ENCODE measurements around the gene KRTAP4-8. TPM values are rescaled to one million over a fixed set of nuclear protein-coding genes. Genes with fewer than 3 reads are reported as not detected.
"Not testable (repeated sequence)": the region's sequence is repeated elsewhere in the genome, so short reads cannot be mapped to it uniquely, and the experiment has no call there.

The KRTAP4-8 gene
- total RNA-seq, 1 experiment from 2014 or later: not detected

DNA sequence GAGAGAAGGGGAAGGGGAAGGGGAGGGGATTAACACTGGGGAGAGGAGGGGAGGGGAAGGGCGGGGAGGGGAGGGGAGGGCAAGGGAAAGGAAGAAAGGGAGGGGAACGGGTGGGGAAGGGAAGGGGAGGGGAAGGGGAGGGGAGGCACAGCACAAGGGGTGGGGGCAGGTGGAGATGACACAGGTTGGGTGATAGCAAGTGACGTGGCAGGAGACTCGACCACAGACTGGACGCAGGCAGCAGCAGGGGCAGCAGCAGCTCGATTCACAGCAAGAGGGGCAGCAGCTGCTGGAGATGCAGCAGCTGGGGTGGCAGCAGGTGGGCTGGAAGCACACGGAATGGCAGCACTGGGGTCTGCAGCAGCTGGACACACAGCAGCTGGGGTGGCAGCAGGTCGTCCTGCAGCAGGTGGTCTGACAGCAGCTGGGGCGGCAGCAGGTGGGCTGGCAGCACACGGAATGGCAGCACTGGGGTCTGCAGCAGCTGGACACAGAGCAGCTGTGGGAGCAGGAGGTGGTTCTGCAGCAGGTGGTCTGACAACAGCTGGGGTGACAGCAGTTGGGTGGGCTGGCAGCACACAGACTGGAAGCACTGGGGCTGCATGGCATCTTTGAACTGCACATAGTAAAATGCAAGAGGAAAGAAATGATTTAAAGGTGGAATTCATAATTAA, 3.8 kb upstream of the KRTAP4-8 start, which contains the start of gene KRTAP4-16:
Gene KRTAP4-16 (minus strand): TSS at position 624 of the 674 bp plus-strand sequence. CDS start 0 bp downstream, at position 624.
- no peaks in the 10 kb centered on the region for H3K4me1 ChIP-seq (ENCODE audit: low read length)
- H3K9ac ChIP-seq (ENCODE audit: low read length): no peak within 1 kb of the TSS
- no peak within 1 kb of the TSS for H3K4me2 ChIP-seq (ENCODE audit: low read depth, low read length, poor library complexity, severe bottlenecking)
- no peaks in the 10 kb centered on the region for H4K20me1 ChIP-seq (ENCODE audit: insufficient read depth, low read depth, low read length)
- no peaks in the 10 kb centered on the region for H3K79me2 ChIP-seq (ENCODE audit: low read length)
- no peak within 1 kb of the TSS for H2AFZ ChIP-seq (ENCODE audit: low read length)
- H3K27me3 ChIP-seq (ENCODE audit: low read length): no peaks in the 10 kb centered on the region
- no peak within 1 kb of the TSS for H3K4me3 ChIP-seq (ENCODE audit: low read length)
- H3K9me3 ChIP-seq (ENCODE audit: low read length): no peaks in the 10 kb centered on the region
- no peak within 1 kb of the TSS for H3K27ac ChIP-seq (ENCODE audit: low read length)
- H3K9me2 ChIP-seq (replicated peaks; ENCODE audit: insufficient read depth, low read length): no peaks in the 10 kb centered on the region
- DNase-seq: no peak
- H3K36me3 ChIP-seq (ENCODE audit: insufficient read depth, low read length): no peaks in the 10 kb centered on the region

DNA sequence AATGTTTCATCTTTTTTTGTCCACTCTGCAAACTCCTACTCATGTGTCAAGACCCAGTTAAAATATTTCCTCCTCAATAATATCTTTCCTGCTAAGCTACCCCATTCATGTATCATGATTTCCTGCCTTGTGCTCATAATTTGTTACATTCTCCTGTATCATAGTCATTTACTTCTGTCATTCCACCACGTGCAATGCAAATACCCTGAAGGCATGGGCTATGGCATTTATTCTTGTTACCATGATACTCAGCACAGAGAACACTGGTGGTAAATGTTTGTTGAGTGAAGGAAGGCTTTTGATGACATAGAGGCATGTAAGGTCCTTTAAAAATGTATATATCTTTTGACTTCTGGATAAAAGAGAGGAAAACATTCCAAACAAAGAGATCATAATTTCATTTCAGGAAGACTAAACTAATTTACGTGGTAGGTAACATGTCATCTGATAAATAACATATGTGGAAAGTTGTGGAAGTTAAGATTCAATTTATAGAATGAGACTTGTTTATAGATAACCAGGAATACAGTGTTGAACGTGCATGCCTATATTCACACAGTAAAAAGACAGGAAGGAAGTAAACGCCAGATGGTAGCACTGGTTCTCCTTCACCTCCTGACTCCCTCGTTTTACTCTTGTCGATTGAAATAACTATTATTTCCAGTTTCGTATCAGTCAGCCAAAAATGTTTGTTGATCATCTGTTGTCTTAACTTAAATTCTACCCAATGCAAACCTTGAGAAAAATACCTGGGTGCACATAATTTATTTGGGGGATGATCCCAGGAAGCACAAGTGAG, 1.9 kb upstream of the KRTAP4-8 start:
- DNase-seq; H3K4me1 ChIP-seq (ENCODE audit: low read length); H3K9ac ChIP-seq (ENCODE audit: low read length); H3K27ac ChIP-seq (ENCODE audit: low read length); H3K9me3 ChIP-seq (ENCODE audit: low read length); H3K79me2 ChIP-seq (ENCODE audit: low read length); H4K20me1 ChIP-seq (ENCODE audit: insufficient read depth, low read depth, low read length); H3K9me2 ChIP-seq (replicated peaks; ENCODE audit: insufficient read depth, low read length); H2AFZ ChIP-seq (ENCODE audit: low read length); H3K4me2 ChIP-seq (ENCODE audit: low read depth, low read length, poor library complexity, severe bottlenecking); H3K4me3 ChIP-seq (ENCODE audit: low read length); H3K27me3 ChIP-seq (ENCODE audit: low read length); H3K36me3 ChIP-seq (ENCODE audit: insufficient read depth, low read length): not testable (repeated sequence)

DNA sequence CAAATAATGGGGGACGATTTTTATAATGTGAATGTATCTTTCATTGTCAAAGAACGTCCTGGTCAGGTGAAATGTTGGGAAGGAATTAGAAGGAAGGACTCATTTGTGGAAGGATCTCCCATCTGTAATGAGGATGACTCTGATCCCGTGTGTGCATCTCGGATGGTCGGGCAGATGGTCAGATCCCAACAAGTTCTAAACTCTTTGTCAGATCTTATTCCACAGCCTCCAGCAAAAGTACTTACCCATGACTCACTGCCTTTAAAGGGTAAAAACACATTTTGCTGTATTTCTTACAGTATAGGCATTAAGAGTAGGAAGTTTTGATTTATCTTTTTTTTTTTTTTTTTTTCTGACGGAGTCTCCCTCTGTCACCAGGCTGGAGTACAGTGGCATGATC, 539 bp upstream of the KRTAP4-8 start:
- DNase-seq: no peak
- Histone ChIP-seq H3K4me2 (ENCODE audit: low read depth, low read length, poor library complexity, severe bottlenecking) (no peak overlapping the region), H3K9me2 (replicated peaks; ENCODE audit: insufficient read depth, low read length) (no peaks in the 10 kb centered on the region), H2AFZ (ENCODE audit: low read length) (no peak overlapping the region), H3K36me3 (ENCODE audit: insufficient read depth, low read length) (no peaks in the 10 kb centered on the region), H3K27ac (ENCODE audit: low read length) (no peak overlapping the region), H3K27me3 (ENCODE audit: low read length) (no peaks in the 10 kb centered on the region), H3K9ac (ENCODE audit: low read length) (no peak overlapping the region), H3K9me3 (ENCODE audit: low read length) (no peaks in the 10 kb centered on the region), H3K4me1 (ENCODE audit: low read length) (no peaks in the 10 kb centered on the region), H4K20me1 (ENCODE audit: insufficient read depth, low read depth, low read length) (no peaks in the 10 kb centered on the region), H3K79me2 (ENCODE audit: low read length) (no peaks in the 10 kb centered on the region), H3K4me3 (ENCODE audit: low read length) (no peak overlapping the region)

DNA sequence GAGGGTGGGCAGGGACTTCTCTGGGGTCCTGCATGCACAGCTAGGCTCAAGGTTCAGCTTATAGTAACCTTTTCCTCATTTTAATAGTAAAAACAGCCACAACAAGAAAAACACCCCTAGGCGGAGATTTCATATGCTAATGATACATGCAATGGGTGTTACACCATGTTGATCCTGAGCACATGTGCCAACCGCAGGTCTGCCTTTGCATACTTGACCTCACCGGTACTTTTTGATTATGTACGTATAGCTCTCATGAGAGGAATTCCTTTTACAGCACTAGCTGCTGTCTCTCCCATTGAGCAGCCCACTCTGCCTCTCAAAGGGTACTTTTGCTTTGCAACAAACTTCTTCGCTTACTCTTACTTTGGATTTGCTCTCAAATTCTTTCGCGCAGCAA, 1.9 kb downstream of the KRTAP4-8 start:
- Histone ChIP-seq H3K79me2 (ENCODE audit: low read length) (no peaks in the 10 kb centered on the region), H3K4me1 (ENCODE audit: low read length) (no peaks in the 10 kb centered on the region), H3K27ac (ENCODE audit: low read length) (no peak overlapping the region), H3K9me2 (replicated peaks; ENCODE audit: insufficient read depth, low read length) (no peaks in the 10 kb centered on the region), H4K20me1 (ENCODE audit: insufficient read depth, low read depth, low read length) (no peaks in the 10 kb centered on the region), H3K27me3 (ENCODE audit: low read length) (no peaks in the 10 kb centered on the region), H2AFZ (ENCODE audit: low read length) (no peak overlapping the region), H3K4me2 (ENCODE audit: low read depth, low read length, poor library complexity, severe bottlenecking) (no peak overlapping the region), H3K36me3 (ENCODE audit: insufficient read depth, low read length) (no peaks in the 10 kb centered on the region), H3K4me3 (ENCODE audit: low read length) (no peak overlapping the region), H3K9me3 (ENCODE audit: low read length) (no peaks in the 10 kb centered on the region), H3K9ac (ENCODE audit: low read length) (no peak overlapping the region)
- no peak for DNase-seq

DNA sequence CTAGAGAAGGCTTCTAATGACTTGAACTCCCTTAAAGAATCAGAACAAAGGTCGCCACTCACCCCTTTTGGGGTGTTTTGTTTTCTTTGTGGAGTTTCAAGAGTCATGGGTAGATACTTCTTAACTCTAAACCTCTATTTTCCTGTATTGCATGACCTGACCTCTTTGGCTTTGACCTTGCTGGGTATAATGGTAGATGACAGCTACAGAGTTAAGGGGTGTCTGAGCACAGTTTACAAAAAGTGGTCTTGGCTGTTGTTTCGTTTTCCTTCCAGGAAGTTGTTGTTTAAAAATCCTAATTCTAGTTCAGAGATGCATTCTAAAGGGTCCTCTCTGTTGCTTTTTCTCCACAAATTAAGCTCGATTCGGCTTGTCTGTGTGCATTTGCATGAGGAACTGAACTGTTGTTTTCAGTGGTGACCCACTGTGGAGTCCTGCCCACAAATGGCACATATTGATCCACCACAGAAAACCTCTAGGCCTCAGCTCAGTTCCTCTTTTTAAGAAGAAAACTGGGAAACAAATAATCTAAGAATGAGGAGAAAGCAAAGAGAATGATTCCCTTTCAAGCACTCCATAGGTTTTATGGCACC, 9.1 kb downstream of the KRTAP4-8 start:
- H3K4me2 ChIP-seq (ENCODE audit: low read depth, low read length, poor library complexity, severe bottlenecking); H3K4me1 ChIP-seq (ENCODE audit: low read length); H3K36me3 ChIP-seq (ENCODE audit: insufficient read depth, low read length); H3K27me3 ChIP-seq (ENCODE audit: low read length); H3K27ac ChIP-seq (ENCODE audit: low read length); H3K9ac ChIP-seq (ENCODE audit: low read length); H3K79me2 ChIP-seq (ENCODE audit: low read length); DNase-seq; H3K4me3 ChIP-seq (ENCODE audit: low read length); H4K20me1 ChIP-seq (ENCODE audit: insufficient read depth, low read depth, low read length); H3K9me3 ChIP-seq (ENCODE audit: low read length); H3K9me2 ChIP-seq (replicated peaks; ENCODE audit: insufficient read depth, low read length); H2AFZ ChIP-seq (ENCODE audit: low read length): not testable (repeated sequence)

DNA sequence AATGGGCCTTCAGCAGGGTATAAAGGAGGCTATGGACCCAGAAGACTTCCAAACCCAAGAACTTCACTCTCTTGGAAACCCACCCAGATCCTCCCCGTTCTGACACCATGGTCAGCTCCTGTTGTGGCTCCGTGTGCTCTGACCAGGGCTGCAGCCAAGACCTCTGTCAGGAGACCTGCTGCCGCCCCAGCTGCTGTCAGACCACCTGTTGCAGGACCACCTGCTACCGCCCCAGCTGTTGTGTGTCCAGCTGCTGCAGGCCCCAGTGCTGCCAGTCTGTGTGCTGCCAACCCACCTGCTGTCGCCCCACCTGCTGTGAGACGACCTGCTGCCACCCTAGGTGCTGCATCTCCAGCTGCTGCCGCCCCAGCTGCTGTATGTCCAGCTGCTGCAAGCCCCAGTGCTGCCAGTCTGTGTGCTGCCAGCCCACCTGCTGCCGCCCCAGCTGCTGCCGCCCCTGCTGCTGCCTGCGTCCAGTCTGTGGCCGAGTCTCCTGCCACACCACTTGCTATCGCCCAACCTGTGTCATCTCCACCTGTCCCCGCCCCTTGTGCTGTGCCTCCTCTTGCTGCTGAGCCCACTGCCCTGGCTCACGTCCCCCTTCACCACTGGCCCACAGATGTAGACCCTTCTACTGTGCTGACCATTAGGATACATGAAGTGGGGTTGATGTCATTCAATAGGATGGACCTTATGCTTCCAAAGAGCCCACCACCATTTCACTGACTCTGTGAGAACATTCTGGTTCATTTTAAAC, 13.7 kb downstream of the KRTAP4-8 start, which contains the start of gene KRTAP4-7:
Gene KRTAP4-7 (plus strand): TSS at position 51 of the 757 bp plus-strand sequence. CDS start 57 bp downstream, at position 108.
- H3K4me2 ChIP-seq (ENCODE audit: low read depth, low read length, poor library complexity, severe bottlenecking); H3K4me1 ChIP-seq (ENCODE audit: low read length); H3K27ac ChIP-seq (ENCODE audit: low read length); DNase-seq; H3K79me2 ChIP-seq (ENCODE audit: low read length); H3K9me3 ChIP-seq (ENCODE audit: low read length); H3K9ac ChIP-seq (ENCODE audit: low read length); H3K27me3 ChIP-seq (ENCODE audit: low read length); H2AFZ ChIP-seq (ENCODE audit: low read length); H3K36me3 ChIP-seq (ENCODE audit: insufficient read depth, low read length); H3K4me3 ChIP-seq (ENCODE audit: low read length); H4K20me1 ChIP-seq (ENCODE audit: insufficient read depth, low read depth, low read length); H3K9me2 ChIP-seq (replicated peaks; ENCODE audit: insufficient read depth, low read length): not testable (repeated sequence)

DNA sequence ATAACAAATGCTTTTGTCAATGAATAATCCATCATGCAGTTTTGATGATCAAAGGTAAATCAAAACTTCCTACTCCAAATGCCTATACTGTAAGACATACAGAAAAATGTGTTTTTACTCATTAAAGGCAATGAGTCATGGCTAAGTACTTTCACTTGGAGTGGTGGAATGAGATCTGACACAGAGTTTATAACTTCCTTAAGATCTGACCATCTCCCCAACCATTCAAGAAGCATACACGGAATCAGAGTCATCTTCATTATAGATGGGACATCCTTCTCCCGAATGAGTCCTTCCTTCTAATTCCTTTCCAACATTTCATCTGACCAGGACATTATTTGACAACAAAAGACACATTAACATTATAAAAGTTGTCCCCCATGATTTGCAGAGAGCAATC, 14.5 kb downstream of the KRTAP4-8 start:
- not testable (repeated sequence) for H3K9me3 ChIP-seq (ENCODE audit: low read length); H3K9me2 ChIP-seq (replicated peaks; ENCODE audit: insufficient read depth, low read length); DNase-seq; H3K4me3 ChIP-seq (ENCODE audit: low read length); H3K4me2 ChIP-seq (ENCODE audit: low read depth, low read length, poor library complexity, severe bottlenecking); H4K20me1 ChIP-seq (ENCODE audit: insufficient read depth, low read depth, low read length); H3K27ac ChIP-seq (ENCODE audit: low read length); H3K79me2 ChIP-seq (ENCODE audit: low read length); H3K27me3 ChIP-seq (ENCODE audit: low read length); H2AFZ ChIP-seq (ENCODE audit: low read length); H3K4me1 ChIP-seq (ENCODE audit: low read length); H3K9ac ChIP-seq (ENCODE audit: low read length); H3K36me3 ChIP-seq (ENCODE audit: insufficient read depth, low read length)

DNA sequence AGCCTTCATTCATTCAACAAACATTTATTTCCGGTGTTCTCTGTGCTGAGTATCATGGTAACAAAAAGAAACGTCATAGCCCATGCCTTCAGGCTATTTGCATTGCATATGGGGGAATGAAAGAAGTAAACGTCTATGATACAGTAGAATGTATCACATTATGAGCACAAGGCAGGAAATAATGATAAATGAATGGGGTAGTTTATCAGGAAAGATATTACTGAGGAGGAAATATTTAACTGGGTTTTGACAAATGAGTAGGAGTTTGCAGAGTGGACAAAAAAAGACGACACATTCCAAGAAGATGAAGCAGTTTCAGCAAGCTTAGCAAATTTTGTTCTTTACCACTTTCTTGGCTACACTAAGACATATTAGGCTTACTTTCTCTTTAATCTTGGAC, 15.3 kb downstream of the KRTAP4-8 start:
- H3K9me3 ChIP-seq (ENCODE audit: low read length): no peaks in the 10 kb centered on the region

More for the DNA sequence above, 15.3 kb downstream of the KRTAP4-8 start:
- no peaks in the 10 kb centered on the region for H3K9me2 ChIP-seq (replicated peaks; ENCODE audit: insufficient read depth, low read length)
- no peak overlapping the region for H3K9ac ChIP-seq (ENCODE audit: low read length)
- no peak overlapping the region for H2AFZ ChIP-seq (ENCODE audit: low read length)
- H4K20me1 ChIP-seq (ENCODE audit: insufficient read depth, low read depth, low read length): no peaks in the 10 kb centered on the region
- H3K36me3 ChIP-seq (ENCODE audit: insufficient read depth, low read length): no peaks in the 10 kb centered on the region
- H3K27me3 ChIP-seq (ENCODE audit: low read length): no peaks in the 10 kb centered on the region
- H3K4me3 ChIP-seq (ENCODE audit: low read length): no peak overlapping the region
- H3K4me2 ChIP-seq (ENCODE audit: low read depth, low read length, poor library complexity, severe bottlenecking): no peak overlapping the region
- H3K79me2 ChIP-seq (ENCODE audit: low read length): no peaks in the 10 kb centered on the region
- no peak overlapping the region for H3K27ac ChIP-seq (ENCODE audit: low read length)
- H3K4me1 ChIP-seq (ENCODE audit: low read length): no peaks in the 10 kb centered on the region
- DNase-seq: no peak

Measured in Karpas-422 (cell line).